DOHH2 (cell line): ENCODE measurements around the gene SSBP3.

ENCODE experiments used
- H3F3A ChIP-seq: fragments of 200-600 bp; sonication (generic), shearing (Covaris generic); 2 replicates; pipeline ENCODE4 v1.6.0; 2016; ENCODE audit warnings: antibody characterized with exemption, mild to moderate bottlenecking; ENCODE audit not compliant: control insufficient read depth, insufficient read depth
- H3K27ac ChIP-seq: fragments of 200-600 bp; sonication (generic); 2 replicates; pipeline ENCODE4 v1.5.1; 2014; ENCODE audit warnings: low read depth, mild to moderate bottlenecking, low read length, moderate library complexity
- H3K27me3 ChIP-seq: fragments of 200-600 bp; sonication (generic); 2 replicates; pipeline ENCODE4 v1.6.1; 2014; ENCODE audit warnings: mild to moderate bottlenecking, low read length, mixed read lengths; ENCODE audit not compliant: control insufficient read depth
- H3K36me3 ChIP-seq: fragments of 200-600 bp; sonication (generic); 2 replicates; pipeline ENCODE4 v1.6.1; 2014; ENCODE audit warnings: mild to moderate bottlenecking, low read length, moderate library complexity, mixed read lengths; ENCODE audit not compliant: control insufficient read depth
- H3K4me1 ChIP-seq: fragments of 200-600 bp; sonication (generic); 2 replicates; pipeline ENCODE4 v1.6.1; 2014; ENCODE audit warnings: mild to moderate bottlenecking, low read length, mixed read lengths; ENCODE audit not compliant: control insufficient read depth
- H3K4me2 ChIP-seq: fragments of 200-600 bp; sonication (generic); 2 replicates; pipeline ENCODE4 v1.6.0; 2014; ENCODE audit warnings: mild to moderate bottlenecking, low read length, moderate library complexity
- H3K4me3 ChIP-seq: fragments of 200-600 bp; sonication (generic); 2 replicates; pipeline ENCODE4 v1.5.1; 2014; ENCODE audit warnings: mild to moderate bottlenecking, low read length, mixed read lengths
- H3K79me2 ChIP-seq: fragments of 200-600 bp; sonication (generic); 2 replicates; pipeline ENCODE4 v1.6.1; 2014; ENCODE audit warnings: mild to moderate bottlenecking, low read length, mixed read lengths; ENCODE audit not compliant: control insufficient read depth
- H3K9me2 ChIP-seq: fragments of 200-600 bp; sonication (generic); replicated peaks from 2 replicates; pipeline ENCODE4 v1.6.1; 2014; ENCODE audit warnings: mild to moderate bottlenecking, low read length, mixed read lengths; ENCODE audit not compliant: control insufficient read depth
- H3K9me3 ChIP-seq: fragments of 200-600 bp; sonication (generic); 2 replicates; pipeline ENCODE4 v1.6.1; 2014; ENCODE audit warnings: antibody characterized with exemption, low read length, mixed read lengths; ENCODE audit not compliant: control insufficient read depth, insufficient read depth
- H4K20me1 ChIP-seq: fragments of 200-600 bp; sonication (generic); 2 replicates; pipeline ENCODE4 v1.6.0; 2014; ENCODE audit warnings: low read depth, mild to moderate bottlenecking, antibody characterized with exemption, low read length, moderate library complexity; ENCODE audit not compliant: control insufficient read depth, insufficient read depth
- EZH2phosphoT487 ChIP-seq: fragments of 200-600 bp; sonication (generic); IDR thresholded peaks from 2 replicates; pipeline ENCODE4 v1.6.1; 2017; ENCODE audit warnings: borderline replicate concordance, mild to moderate bottlenecking, antibody characterized with exemption, low read length, moderate library complexity, mixed read lengths
- TF ChIP-seq, protein P1 (sequence below): fragments of 200-600 bp; sonication (generic); IDR thresholded peaks from one replicate; pipeline ENCODE4 v1.5.1; 2014; ENCODE audit warnings: antibody characterized with exemption, mild to moderate bottlenecking, low read depth, low read length; ENCODE audit not compliant: poor library complexity, severe bottlenecking

SSBP3 gene

DNA sequence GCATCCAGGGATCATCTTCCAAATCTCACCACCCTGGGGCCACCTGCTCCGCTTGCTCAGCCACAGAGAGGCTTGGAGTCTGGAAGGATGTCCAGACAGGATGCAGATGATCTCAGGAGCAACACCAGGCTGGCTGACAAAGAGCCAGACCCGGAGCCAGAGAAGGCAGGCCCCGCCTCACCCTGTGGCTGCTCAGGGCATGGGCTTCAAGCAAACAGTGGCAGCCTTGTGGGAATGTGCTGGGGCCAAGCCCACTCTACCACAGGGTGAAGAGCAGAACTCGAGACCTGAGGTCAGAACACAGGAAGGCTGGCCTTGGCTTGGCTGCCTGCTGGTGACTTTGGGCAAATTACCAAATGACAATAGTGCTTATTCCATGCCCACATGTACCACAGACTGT lies 160.7 kb downstream of the SSBP3 start:
- Histone ChIP-seq H4K20me1 (no peaks in the 10 kb centered on the region), H3K4me2 (no peak overlapping the region), H3K27me3 (no peaks in the 10 kb centered on the region), H3K4me3 (no peak overlapping the region), H3K4me1 (no peaks in the 10 kb centered on the region), H3K27ac (no peak overlapping the region), H3K36me3 (no peaks in the 10 kb centered on the region), H3K9me2 (no peaks in the 10 kb centered on the region), H3K79me2 (no peaks in the 10 kb centered on the region), H3F3A (no peaks in the 10 kb centered on the region), H3K9me3 (no peaks in the 10 kb centered on the region)
- TF ChIP-seq, protein P1, sequence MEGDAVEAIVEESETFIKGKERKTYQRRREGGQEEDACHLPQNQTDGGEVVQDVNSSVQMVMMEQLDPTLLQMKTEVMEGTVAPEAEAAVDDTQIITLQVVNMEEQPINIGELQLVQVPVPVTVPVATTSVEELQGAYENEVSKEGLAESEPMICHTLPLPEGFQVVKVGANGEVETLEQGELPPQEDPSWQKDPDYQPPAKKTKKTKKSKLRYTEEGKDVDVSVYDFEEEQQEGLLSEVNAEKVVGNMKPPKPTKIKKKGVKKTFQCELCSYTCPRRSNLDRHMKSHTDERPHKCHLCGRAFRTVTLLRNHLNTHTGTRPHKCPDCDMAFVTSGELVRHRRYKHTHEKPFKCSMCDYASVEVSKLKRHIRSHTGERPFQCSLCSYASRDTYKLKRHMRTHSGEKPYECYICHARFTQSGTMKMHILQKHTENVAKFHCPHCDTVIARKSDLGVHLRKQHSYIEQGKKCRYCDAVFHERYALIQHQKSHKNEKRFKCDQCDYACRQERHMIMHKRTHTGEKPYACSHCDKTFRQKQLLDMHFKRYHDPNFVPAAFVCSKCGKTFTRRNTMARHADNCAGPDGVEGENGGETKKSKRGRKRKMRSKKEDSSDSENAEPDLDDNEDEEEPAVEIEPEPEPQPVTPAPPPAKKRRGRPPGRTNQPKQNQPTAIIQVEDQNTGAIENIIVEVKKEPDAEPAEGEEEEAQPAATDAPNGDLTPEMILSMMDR, result no peak
- TF ChIP-seq EZH2phosphoT487, result no peak

DNA sequence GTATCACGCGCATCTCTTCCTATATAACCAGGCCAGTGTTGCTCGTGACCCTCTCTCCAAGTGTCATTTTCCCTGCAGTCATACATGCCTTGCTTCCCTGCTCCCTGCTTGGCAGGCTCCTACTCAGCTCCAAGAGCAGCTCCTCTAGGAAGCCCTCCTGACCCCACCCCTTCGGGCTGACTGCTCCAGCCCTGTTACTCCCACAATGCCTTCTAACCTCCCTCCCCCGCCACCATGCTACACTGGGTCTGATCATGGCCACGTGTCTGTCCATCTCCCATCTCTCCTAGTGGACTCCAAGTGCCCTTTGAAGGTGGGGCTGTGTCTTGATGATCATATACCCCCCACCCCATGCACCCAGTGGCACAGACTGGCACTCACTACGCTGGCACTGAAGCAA lies 161.5 kb downstream of the SSBP3 start:
- no peaks in the 10 kb centered on the region for H3K4me1 ChIP-seq
- TF ChIP-seq, protein P1, result no peak
- TF ChIP-seq EZH2phosphoT487, result no peak

DNA sequence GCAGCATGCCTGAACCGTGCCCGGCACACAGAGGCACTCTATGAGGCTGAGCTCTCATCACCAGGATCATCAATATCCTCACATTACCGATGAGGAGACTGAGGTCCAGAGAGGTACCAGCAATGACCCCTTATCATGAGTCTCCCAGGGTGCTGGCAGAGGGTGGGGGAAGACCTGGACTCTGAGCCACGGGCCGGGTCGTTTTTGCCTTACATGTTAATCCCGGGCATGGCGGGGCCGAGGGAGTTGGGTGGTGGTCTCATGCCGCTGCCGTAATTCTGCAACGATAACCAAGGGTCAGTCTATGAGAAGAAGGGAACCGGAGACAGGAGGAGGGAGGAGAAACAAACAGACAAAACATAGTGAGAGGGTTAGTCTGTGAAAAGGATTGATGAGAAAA lies 163.2 kb downstream of the SSBP3 start:
- Histone ChIP-seq H3K79me2 (no peaks in the 10 kb centered on the region), H4K20me1 (no peaks in the 10 kb centered on the region), H3K9me2 (no peaks in the 10 kb centered on the region), H3K4me2 (no peak overlapping the region), H3K4me1 (no peaks in the 10 kb centered on the region), H3K27ac (no peak overlapping the region), H3K36me3 (no peaks in the 10 kb centered on the region), H3F3A (no peaks in the 10 kb centered on the region), H3K4me3 (no peak overlapping the region), H3K9me3 (no peaks in the 10 kb centered on the region), H3K27me3 (no peaks in the 10 kb centered on the region)
- TF ChIP-seq EZH2phosphoT487, result no peak
- TF ChIP-seq, protein P1, result no peak

More for the DNA sequence above, 161.5 kb downstream of the SSBP3 start:
- H3K36me3 ChIP-seq, result no peaks in the 10 kb centered on the region
- H3K4me2 ChIP-seq, result no peak overlapping the region
- H3K4me3 ChIP-seq, result no peak overlapping the region
- no peaks in the 10 kb centered on the region for H3K9me2 ChIP-seq
- H3K9me3 ChIP-seq, result no peaks in the 10 kb centered on the region
- H3K27me3 ChIP-seq, result no peaks in the 10 kb centered on the region
- no peaks in the 10 kb centered on the region for H4K20me1 ChIP-seq
- H3K27ac ChIP-seq, result no peak overlapping the region
- H3K79me2 ChIP-seq, result no peaks in the 10 kb centered on the region
- H3F3A ChIP-seq, result no peaks in the 10 kb centered on the region

DNA sequence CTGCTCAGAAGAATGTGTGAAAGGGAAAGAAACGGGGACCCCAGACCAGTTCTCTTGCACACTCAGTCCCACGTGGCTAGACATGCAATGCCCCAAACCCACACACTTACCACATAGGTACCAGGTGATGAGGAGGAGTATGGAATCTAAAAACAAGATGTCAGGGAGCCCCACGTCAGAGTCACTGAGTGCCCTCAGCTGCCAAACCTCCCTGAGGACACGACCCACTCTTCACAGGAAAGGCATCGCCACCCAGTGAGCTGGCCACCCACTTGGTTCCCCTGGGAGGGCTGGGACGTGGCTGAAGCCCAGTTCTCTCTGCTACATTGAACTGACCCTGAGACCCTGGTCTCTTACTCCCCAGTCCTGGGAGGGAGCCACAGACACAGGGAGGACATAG lies 164.8 kb downstream of the SSBP3 start:
- Histone ChIP-seq H3F3A (no peaks in the 10 kb centered on the region), H3K36me3 (no peaks in the 10 kb centered on the region), H4K20me1 (no peaks in the 10 kb centered on the region), H3K4me2 (no peak overlapping the region), H3K9me3 (no peaks in the 10 kb centered on the region), H3K27me3 (no peaks in the 10 kb centered on the region), H3K4me1 (no peaks in the 10 kb centered on the region), H3K9me2 (no peaks in the 10 kb centered on the region), H3K4me3 (no peak overlapping the region), H3K27ac (no peak overlapping the region), H3K79me2 (no peaks in the 10 kb centered on the region)
- no peak for TF ChIP-seq EZH2phosphoT487
- TF ChIP-seq, protein P1, result no peak
